ENCODE data around the gene CIT. TPM values are rescaled to one million over a fixed set of nuclear protein-coding genes. Genes with fewer than 3 reads are reported as not detected.

CIT gene
- total RNA-seq, 3 donors from 2014 or later (not counting 1 experiment from before 2014, with no cell fraction given): 2.8 to 4.2 (median 3.6) TPM

DNA sequence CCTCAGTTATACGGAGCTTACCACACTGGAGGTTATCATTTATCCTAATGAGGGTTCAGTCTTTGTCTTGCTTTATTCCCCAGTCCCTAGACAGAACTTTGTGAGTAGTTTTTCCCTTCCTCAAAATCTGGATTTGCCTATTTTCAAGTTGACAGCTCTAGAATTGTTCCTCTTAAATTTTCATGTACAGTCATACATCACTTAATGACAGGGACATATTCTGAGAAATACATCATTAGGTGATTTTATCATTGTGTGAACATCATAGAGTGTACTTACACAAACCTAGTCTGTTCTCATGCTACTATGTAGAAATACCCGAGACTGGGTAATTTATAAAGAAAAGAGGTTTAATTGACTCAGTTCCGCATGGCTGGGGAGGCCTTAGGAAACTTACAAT, 206.1 kb downstream of the CIT start:
- H3K27ac Mint-ChIP-seq: peak overlapping the region; percentile 73 to 76
- Histone ChIP-seq H3K9me3 (ENCODE audit: control insufficient read depth, insufficient read depth, low read length) (no peaks in the 10 kb centered on the region), H3K36me3 (ENCODE audit: control insufficient read depth, insufficient read depth, low read length) (peaks cover 43% of the 10 kb centered on the region), H3K4me3 (ENCODE audit: low read length) (no peak overlapping the region), H3K27ac (ENCODE audit: low read length) (no peak overlapping the region), H3K27me3 (ENCODE audit: control insufficient read depth, insufficient read depth, low read length) (no peaks in the 10 kb centered on the region), H3K4me1 (ENCODE audit: control insufficient read depth, insufficient read depth, low read length) (peaks cover 27% of the 10 kb centered on the region)
- DNase-seq: no peak
- peaks cover 60 to 67% of the 10 kb centered on the region in 2 donors for H3K4me1 Mint-ChIP-seq
- no peaks in the 10 kb centered on the region for H3K27me3 Mint-ChIP-seq (ENCODE audit: low read depth in 2 of 2)
- WGBS (ENCODE audit: insufficient coverage): 85% methylated on average over 2 of the region's 3 CpGs
- no peak overlapping the region for H3K4me3 Mint-ChIP-seq
- H3K9me3 Mint-ChIP-seq: no peaks in the 10 kb centered on the region
- ATAC-seq: no peak
- no peaks in the 10 kb centered on the region for H3K36me3 Mint-ChIP-seq
- TF ChIP-seq, protein P1, sequence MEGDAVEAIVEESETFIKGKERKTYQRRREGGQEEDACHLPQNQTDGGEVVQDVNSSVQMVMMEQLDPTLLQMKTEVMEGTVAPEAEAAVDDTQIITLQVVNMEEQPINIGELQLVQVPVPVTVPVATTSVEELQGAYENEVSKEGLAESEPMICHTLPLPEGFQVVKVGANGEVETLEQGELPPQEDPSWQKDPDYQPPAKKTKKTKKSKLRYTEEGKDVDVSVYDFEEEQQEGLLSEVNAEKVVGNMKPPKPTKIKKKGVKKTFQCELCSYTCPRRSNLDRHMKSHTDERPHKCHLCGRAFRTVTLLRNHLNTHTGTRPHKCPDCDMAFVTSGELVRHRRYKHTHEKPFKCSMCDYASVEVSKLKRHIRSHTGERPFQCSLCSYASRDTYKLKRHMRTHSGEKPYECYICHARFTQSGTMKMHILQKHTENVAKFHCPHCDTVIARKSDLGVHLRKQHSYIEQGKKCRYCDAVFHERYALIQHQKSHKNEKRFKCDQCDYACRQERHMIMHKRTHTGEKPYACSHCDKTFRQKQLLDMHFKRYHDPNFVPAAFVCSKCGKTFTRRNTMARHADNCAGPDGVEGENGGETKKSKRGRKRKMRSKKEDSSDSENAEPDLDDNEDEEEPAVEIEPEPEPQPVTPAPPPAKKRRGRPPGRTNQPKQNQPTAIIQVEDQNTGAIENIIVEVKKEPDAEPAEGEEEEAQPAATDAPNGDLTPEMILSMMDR (IDR thresholded peaks at IDR 0.05): no peak
- intact Hi-C loops (cut with micrococcal nuclease): no loop called here

DNA sequence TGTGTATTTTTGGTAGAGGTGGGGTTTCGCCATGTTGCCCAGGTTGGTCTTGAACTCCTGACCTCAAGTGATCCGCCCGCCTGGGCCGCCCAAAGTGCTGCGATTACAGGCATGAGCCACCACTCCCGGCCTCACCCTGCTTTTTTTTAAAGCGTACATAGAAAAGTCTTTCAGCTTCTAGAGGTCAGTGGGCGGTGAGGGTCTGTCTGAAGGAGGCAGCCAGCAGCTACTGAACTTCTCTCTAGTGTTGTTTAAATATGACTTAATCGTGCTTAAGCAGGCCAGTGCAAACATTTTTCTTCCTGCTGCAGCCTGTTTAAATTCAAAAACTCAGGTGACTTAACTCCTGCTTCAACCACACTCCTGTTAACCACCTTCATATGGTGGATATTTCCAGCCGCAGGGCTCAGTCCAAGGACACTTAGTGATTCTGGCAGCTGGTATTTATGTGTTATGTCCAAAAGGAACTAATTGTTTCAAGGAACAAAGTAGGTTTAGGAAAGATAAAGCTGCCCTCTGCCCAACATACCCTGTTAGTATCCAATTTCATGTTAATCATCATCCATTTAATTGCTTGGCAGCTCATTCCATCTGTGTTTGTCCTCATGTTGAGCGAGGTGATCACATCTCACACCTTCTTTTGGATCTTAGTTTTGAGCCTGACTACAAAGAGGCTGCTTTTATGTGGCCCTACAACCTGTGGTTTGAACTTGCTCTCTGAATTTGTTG, 207.2 kb downstream of the CIT start:
- no peaks in the 10 kb centered on the region for H3K9me3 ChIP-seq (ENCODE audit: control insufficient read depth, insufficient read depth, low read length)
- DNase-seq (no peak), ATAC-seq (no peak)
- TF ChIP-seq, protein P1 (IDR thresholded peaks at IDR 0.05): no peak
- no peak overlapping the region for H3K27ac ChIP-seq (ENCODE audit: low read length)
- Mint-ChIP-seq H3K4me1 (peaks cover 65 to 71% of the 10 kb centered on the region in 2 donors), H3K36me3 (no peaks in the 10 kb centered on the region), H3K9me3 (no peaks in the 10 kb centered on the region), H3K27me3 (ENCODE audit: low read depth in 2 of 2) (no peaks in the 10 kb centered on the region), H3K4me3 (peak overlapping the region; percentile 74), H3K27ac (peak overlapping the region; percentile 73 to 76)
- intact Hi-C loops (cut with micrococcal nuclease): loop anchor here (10.0 kb wide), 2 partner anchors 1265 to 1295 kb away; partner anchors contain the start of genes SUDS3 and TAOK3
- peaks cover 30% of the 10 kb centered on the region for H3K4me1 ChIP-seq (ENCODE audit: control insufficient read depth, insufficient read depth, low read length)
- 83% methylated on average over 10 of the region's 11 CpGs for WGBS (ENCODE audit: insufficient coverage)
- H3K36me3 ChIP-seq (ENCODE audit: control insufficient read depth, insufficient read depth, low read length): peaks cover 33% of the 10 kb centered on the region
- H3K27me3 ChIP-seq (ENCODE audit: control insufficient read depth, insufficient read depth, low read length): no peaks in the 10 kb centered on the region
- H3K4me3 ChIP-seq (ENCODE audit: low read length): no peak overlapping the region

DNA sequence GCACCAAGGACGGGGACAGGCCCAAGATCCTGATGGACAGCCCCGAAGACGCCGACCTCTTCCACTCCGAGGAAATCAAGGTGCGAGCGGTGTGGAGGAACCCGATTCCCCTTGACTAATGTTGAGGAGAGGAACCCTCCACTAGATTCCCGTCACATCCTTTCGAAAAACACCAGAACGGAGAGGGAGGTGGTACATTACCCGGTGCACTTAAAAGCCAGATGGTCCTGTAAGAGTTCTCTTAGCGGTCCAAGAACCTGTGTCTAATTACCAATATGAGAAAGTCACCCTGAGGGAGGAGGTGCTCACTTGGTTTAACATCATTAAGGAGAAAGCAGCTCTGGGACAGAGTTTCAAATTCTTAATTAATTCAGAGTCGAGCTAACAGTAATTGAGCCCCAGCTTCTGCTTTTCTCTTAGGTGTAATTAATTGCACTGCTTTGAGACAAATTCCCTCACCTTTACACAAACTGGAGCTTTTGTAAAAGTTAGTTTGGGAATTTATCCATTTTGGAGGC, 208.7 kb downstream of the CIT start:
- Histone ChIP-seq H3K4me1 (ENCODE audit: control insufficient read depth, insufficient read depth, low read length) (peaks cover 25% of the 10 kb centered on the region), H3K27ac (ENCODE audit: low read length) (peak overlapping the region; percentile 93), H3K36me3 (ENCODE audit: control insufficient read depth, insufficient read depth, low read length) (peaks cover 19% of the 10 kb centered on the region), H3K9me3 (ENCODE audit: control insufficient read depth, insufficient read depth, low read length) (no peaks in the 10 kb centered on the region), H3K27me3 (ENCODE audit: control insufficient read depth, insufficient read depth, low read length) (no peaks in the 10 kb centered on the region), H3K4me3 (ENCODE audit: low read length) (peak overlapping the region; percentile 96)
- H3K4me1 Mint-ChIP-seq: peaks cover 57 to 69% of the 10 kb centered on the region in 2 donors
- 3% methylated on average over 13 of the region's 14 CpGs for WGBS (ENCODE audit: insufficient coverage)
- TF ChIP-seq, protein P1 (IDR thresholded peaks at IDR 0.05): no peak
- intact Hi-C loops (cut with micrococcal nuclease): loop anchor here (10.0 kb wide), 2 partner anchors 1264 to 1294 kb away; partner anchors contain the start of genes SUDS3 and TAOK3
- no peak for ATAC-seq
- peak in 1 of 2 donors; percentile 53 for DNase-seq
- H3K4me3 Mint-ChIP-seq: peak overlapping the region; percentile 84
- no peaks in the 10 kb centered on the region for H3K9me3 Mint-ChIP-seq
- no peaks in the 10 kb centered on the region for H3K36me3 Mint-ChIP-seq
- peak overlapping the region; percentile 92 for H3K27ac Mint-ChIP-seq
- no peaks in the 10 kb centered on the region for H3K27me3 Mint-ChIP-seq (ENCODE audit: low read depth in 2 of 2)

All from natural killer cell (primary cell).